ENCODE results near the gene SKAP2. TPM values are rescaled to one million over a fixed set of nuclear protein-coding genes. Genes with fewer than 3 reads are reported as not detected.

The SKAP2 gene
- total RNA-seq, 2 experiments from 2014 or later, result 11.2 to 11.9 TPM

DNA sequence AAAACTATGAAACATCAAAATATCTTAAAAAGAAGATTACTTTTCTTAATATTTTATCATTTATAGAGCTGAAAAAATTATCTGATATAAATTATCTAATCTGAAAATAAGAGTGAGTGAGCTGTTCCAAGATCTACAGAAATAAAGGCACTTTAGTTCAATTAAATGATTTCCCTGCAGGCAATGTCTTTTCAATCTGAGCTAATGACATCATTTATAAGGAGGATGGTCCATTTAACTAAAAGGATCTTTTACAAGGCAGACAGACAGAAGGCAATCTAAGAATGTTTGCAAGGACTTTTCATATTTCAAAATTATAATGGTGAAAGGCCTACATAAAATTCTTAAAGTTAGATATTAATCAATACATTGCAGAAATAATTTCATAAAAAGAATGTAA, 71.8 kb downstream of the SKAP2 start:
- DNase-seq, result no peak
- Mint-ChIP-seq H3K36me3 (no peaks in the 10 kb centered on the region), H3K4me1 (ENCODE audit: low read depth) (no peaks in the 10 kb centered on the region), H3K27ac (no peak overlapping the region), H3K9me3 (no peaks in the 10 kb centered on the region), H3K27me3 (no peaks in the 10 kb centered on the region), H3K4me3 (no peak overlapping the region)
- intact Hi-C loops (cut with micrococcal nuclease), result no loop called here
- CTCF ChIA-PET, result no interaction called here
- POLR2A ChIA-PET, result no interaction called here

DNA sequence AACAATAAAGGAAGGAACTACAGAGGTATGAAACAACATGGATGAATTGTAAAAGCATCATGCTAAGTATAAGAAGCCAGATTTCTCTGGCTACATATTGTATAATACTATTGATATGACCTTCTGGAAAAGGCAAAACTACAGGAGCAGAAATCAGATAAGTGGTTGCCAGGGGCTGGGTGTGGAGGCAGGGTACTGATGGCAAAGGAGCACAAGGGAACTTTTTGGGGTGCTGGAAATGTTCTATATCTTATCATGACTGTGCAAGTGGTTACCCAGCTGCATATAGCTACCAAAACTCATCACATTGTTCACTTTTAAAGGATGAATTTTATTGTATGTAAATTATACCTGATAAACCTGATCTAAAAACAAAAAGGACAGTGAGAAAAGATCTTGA, 72.4 kb downstream of the SKAP2 start:
- no peak for DNase-seq
- H3K27ac Mint-ChIP-seq, result no peak overlapping the region
- POLR2A ChIA-PET, result no interaction called here
- H3K9me3 Mint-ChIP-seq, result no peaks in the 10 kb centered on the region
- intact Hi-C loops (cut with micrococcal nuclease), result no loop called here
- H3K27me3 Mint-ChIP-seq, result no peaks in the 10 kb centered on the region
- H3K4me1 Mint-ChIP-seq (ENCODE audit: low read depth), result no peaks in the 10 kb centered on the region
- H3K4me3 Mint-ChIP-seq, result no peak overlapping the region
- H3K36me3 Mint-ChIP-seq, result no peaks in the 10 kb centered on the region
- CTCF ChIA-PET, result no interaction called here

DNA sequence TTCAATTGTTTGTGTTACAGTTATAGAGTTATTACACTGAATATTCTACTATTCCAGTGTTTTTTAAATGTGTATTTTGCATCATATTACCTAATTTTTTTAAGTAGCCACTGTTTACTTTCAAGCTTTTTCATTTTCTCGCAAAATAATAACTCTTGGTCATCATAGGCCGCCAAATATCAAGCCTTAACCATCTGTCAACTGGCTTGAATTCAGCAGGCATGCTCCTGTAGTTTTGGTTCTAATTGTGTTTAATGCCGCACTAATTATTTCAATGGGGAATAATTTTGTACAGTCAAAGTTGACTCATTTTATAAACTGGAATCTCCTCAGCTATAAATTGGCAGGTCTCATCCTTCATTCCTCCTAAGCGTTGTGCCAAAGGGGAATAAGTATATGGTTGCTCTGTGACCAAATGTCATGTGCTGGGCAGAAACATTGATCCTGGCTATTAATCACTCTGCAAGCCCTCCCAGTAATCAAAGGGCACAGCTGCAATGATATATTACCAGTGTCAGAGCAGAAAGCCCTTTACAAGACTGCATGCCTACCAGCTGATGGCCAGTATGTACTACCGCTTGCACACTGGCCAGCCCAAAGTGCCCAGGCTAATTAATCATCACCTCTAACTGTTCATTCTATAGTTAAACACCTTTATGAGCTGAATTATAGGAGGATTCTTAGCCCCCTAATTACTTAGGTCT, 74.8 kb downstream of the SKAP2 start:
- no peak for DNase-seq
- Mint-ChIP-seq H3K27ac (no peak overlapping the region), H3K36me3 (no peaks in the 10 kb centered on the region), H3K4me3 (no peak overlapping the region), H3K4me1 (ENCODE audit: low read depth) (no peaks in the 10 kb centered on the region), H3K9me3 (no peaks in the 10 kb centered on the region), H3K27me3 (no peaks in the 10 kb centered on the region)
- CTCF ChIA-PET, result no interaction called here
- intact Hi-C loops (cut with micrococcal nuclease), result no loop called here
- POLR2A ChIA-PET, result no interaction called here

DNA sequence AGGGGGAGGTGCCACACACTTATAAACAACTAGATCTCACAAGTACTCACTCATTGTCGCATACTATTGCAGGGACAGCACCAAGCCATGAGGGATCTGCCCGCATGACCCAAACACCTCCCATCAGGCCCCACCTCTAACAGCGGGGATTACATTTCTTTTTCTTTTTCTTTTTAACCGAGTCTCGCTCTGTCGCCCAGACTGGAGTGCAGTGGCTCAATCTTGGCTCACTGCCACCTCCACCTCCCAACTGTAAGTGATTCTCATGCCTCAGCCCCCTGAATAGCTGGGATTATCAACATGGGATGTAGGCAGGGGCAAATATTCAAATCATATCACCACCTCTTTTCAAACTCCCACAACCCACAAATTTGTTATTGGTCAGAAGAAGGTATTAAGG, 76.7 kb downstream of the SKAP2 start:
- Mint-ChIP-seq H3K27ac (no peak overlapping the region), H3K27me3 (no peaks in the 10 kb centered on the region), H3K9me3 (no peaks in the 10 kb centered on the region), H3K4me1 (ENCODE audit: low read depth) (no peaks in the 10 kb centered on the region), H3K36me3 (no peaks in the 10 kb centered on the region), H3K4me3 (no peak overlapping the region)
- ChIA-PET POLR2A (no interaction called here), CTCF (no interaction called here)
- DNase-seq, result no peak
- intact Hi-C loops (cut with micrococcal nuclease), result no loop called here

DNA sequence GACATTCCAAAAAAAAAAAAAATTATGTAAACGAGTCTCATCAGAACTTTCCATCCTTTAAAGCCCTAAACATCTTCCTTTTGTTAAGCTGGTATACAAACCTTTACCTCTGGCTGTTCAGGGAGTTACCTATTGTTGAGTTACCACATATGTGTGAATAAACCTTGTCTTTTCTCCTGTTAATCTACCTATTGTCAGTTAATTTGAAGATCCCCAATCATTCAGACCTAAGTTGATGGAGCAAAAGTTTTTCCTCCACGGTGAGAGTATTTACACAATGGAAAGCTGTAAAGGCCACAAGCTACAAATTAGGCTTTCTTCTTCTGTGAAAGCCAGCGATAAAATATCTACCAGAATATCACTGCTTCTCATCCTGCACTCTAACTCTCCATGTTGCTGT, 80.3 kb downstream of the SKAP2 start:
- no peak overlapping the region for H3K27ac Mint-ChIP-seq
- no peaks in the 10 kb centered on the region for H3K36me3 Mint-ChIP-seq
- CTCF ChIA-PET, result no interaction called here
- intact Hi-C loops (cut with micrococcal nuclease), result no loop called here
- H3K27me3 Mint-ChIP-seq, result no peaks in the 10 kb centered on the region
- POLR2A ChIA-PET, result interaction anchor here (0.6 kb wide), 1 partner anchor 1694 kb away, joined by 3 read pairs; no protein-coding TSS in a partner anchor
- no peaks in the 10 kb centered on the region for H3K4me1 Mint-ChIP-seq (ENCODE audit: low read depth)
- H3K9me3 Mint-ChIP-seq, result no peaks in the 10 kb centered on the region
- DNase-seq, result no peak
- no peak overlapping the region for H3K4me3 Mint-ChIP-seq

DNA sequence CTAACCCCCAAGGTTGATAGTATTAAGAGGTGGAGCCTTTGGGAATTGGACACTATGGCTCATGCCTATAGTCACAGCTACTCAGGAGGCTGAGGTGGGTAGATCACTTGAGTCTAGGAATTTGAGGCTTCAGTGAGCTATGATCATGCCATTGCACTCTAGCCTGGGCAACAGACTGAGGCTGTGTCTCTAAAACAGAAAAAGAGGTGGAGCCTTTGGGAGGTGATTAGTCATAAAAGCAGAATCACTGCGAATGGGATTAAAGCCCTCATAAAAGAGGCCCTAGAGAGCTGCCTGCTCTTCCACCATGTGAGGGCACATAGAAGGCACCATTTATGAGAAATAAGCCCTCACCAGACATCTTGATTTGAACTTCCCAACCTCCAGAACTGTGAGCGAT, 81.9 kb downstream of the SKAP2 start:
- Mint-ChIP-seq H3K4me1 (ENCODE audit: low read depth) (no peaks in the 10 kb centered on the region), H3K9me3 (no peaks in the 10 kb centered on the region), H3K4me3 (no peak overlapping the region), H3K27me3 (no peaks in the 10 kb centered on the region), H3K27ac (no peak overlapping the region), H3K36me3 (no peaks in the 10 kb centered on the region)
- ChIA-PET POLR2A (no interaction called here), CTCF (no interaction called here)
- intact Hi-C loops (cut with micrococcal nuclease), result no loop called here
- DNase-seq, result no peak

DNA sequence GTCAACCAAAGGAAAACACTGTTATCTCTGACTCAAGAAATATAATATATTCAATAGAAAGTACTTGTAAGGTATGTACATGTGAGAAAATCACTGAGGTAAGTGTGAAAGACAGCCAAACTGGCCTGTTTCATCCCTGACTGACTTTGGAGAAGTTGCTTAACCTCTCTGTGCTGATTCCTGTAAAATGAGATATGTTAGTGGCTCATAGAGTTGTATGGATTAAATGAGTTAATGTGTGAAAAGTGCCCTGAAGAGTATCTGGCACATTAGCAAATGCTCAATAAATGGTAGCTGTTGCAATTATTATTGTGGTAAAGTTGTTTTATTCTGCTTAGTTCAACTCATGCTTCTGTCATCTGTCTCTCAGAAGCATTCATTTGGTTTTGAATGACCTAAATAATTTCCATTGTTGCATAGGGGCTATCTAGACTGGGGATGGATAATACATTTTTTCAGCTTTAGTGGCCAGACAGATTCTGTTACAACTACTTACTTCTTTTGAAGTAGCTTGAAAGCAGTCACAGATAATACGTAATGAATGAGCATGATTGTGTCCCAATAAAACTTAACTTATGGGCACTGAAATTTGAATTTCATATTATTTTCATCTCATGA, 84.3 kb downstream of the SKAP2 start:
- Mint-ChIP-seq H3K4me1 (ENCODE audit: low read depth) (no peaks in the 10 kb centered on the region), H3K9me3 (no peaks in the 10 kb centered on the region), H3K27me3 (no peaks in the 10 kb centered on the region), H3K36me3 (no peaks in the 10 kb centered on the region), H3K27ac (no peak overlapping the region), H3K4me3 (no peak overlapping the region)
- intact Hi-C loops (cut with micrococcal nuclease), result no loop called here
- DNase-seq, result no peak
- CTCF ChIA-PET, result interaction anchor here (0.7 kb wide), 1 partner anchor 381 kb away, joined by 3 read pairs; no protein-coding TSS in a partner anchor
- POLR2A ChIA-PET, result no interaction called here

DNA sequence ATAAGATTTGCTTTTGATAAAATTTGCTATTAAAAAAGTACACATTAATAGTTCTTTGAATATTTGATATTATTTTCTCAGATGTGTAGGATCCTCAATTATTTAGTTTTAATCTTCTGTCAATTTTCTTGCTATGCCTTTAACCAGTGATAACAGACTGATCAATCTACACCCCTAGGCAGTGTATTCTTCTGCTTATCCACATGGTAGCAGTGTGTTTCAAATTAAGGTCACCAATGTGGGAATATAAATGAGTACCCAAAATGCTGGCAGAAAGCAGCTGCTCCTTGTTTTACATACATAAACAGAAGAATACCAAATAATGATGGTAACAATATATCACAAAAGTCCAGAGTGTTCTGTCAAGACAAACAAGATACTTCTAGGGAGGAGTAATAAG, 87.0 kb downstream of the SKAP2 start:
- CTCF ChIA-PET, result no interaction called here
- H3K9me3 Mint-ChIP-seq, result no peaks in the 10 kb centered on the region
- H3K27ac Mint-ChIP-seq, result no peak overlapping the region
- no peak for DNase-seq
- H3K27me3 Mint-ChIP-seq, result no peaks in the 10 kb centered on the region
- intact Hi-C loops (cut with micrococcal nuclease), result no loop called here
- no peaks in the 10 kb centered on the region for H3K36me3 Mint-ChIP-seq
- no peaks in the 10 kb centered on the region for H3K4me1 Mint-ChIP-seq (ENCODE audit: low read depth)
- H3K4me3 Mint-ChIP-seq, result no peak overlapping the region
- POLR2A ChIA-PET, result no interaction called here

DNA sequence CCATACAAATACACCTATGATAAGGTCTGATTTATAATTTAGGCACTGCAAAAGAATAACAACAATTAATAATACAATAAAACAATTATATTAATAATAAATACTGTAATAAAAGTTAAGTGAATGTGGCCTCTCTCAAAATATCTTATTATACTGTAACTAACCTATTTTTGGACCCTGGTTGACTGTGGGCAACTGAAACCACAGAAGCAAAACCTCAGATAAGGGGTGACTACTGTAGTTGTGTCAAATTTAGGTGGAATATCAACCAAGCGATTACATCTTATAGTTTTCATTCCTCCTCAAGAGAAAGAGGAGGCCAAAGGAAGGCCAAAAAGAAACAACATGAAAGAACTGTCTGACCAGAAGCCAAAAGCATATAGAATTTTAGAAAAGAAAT, 103.9 kb downstream of the SKAP2 start:
- Mint-ChIP-seq H3K27me3 (no peaks in the 10 kb centered on the region), H3K4me1 (ENCODE audit: low read depth) (no peaks in the 10 kb centered on the region), H3K4me3 (no peak overlapping the region), H3K27ac (no peak overlapping the region), H3K9me3 (peaks cover 2% of the 10 kb centered on the region), H3K36me3 (no peaks in the 10 kb centered on the region)
- POLR2A ChIA-PET, result no interaction called here
- no peak for DNase-seq
- intact Hi-C loops (cut with micrococcal nuclease), result no loop called here
- CTCF ChIA-PET, result no interaction called here

DNA sequence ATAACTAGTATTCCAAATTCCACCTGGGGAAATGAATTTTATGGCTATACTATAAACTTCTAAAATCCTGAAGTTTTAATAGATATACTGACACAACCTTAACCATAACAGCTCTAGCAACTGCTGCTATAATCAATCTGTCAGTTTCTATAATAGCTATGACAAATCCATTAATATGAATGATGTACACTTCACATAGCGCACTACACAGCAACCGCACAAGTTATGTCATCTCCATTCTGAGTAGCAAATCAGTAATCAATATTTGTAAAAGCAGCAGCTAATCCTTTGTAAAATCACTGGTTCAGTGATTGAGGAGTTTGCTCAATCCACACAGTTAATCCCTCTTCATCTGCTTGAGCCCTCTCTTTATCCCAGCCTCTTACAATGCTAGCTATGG, 105.3 kb downstream of the SKAP2 start:
- H3K27ac Mint-ChIP-seq, result no peak overlapping the region

DNA sequence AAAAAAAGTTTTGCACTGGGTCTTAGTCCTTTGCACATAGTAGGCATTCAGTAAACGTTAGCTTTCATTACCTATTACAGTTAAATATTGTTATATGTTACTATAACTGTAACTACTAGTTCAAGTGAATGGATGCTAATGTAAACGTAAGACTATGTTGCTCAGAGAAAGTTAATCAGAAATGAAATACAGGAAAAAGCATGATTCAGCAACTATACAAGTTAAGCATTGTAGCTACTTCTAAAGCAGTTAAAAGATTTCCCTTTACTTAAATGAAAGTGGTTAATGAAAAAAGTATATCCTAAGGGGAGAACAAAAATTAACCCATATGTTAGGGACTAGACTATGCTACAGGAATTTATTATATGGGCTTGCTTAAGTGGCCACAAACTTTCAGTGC, 121.2 kb downstream of the SKAP2 start:
- H3K9me3 Mint-ChIP-seq, result no peaks in the 10 kb centered on the region
- no peak overlapping the region for H3K27ac Mint-ChIP-seq
- intact Hi-C loops (cut with micrococcal nuclease), result no loop called here
- no peaks in the 10 kb centered on the region for H3K27me3 Mint-ChIP-seq
- POLR2A ChIA-PET, result no interaction called here
- H3K4me3 Mint-ChIP-seq, result no peak overlapping the region
- no peaks in the 10 kb centered on the region for H3K4me1 Mint-ChIP-seq (ENCODE audit: low read depth)
- no peaks in the 10 kb centered on the region for H3K36me3 Mint-ChIP-seq
- CTCF ChIA-PET, result no interaction called here
- no peak for DNase-seq

More for the DNA sequence above, 105.3 kb downstream of the SKAP2 start:
- Mint-ChIP-seq H3K36me3 (no peaks in the 10 kb centered on the region), H3K4me1 (ENCODE audit: low read depth) (no peaks in the 10 kb centered on the region), H3K4me3 (no peak overlapping the region), H3K27me3 (no peaks in the 10 kb centered on the region), H3K9me3 (peaks cover 2% of the 10 kb centered on the region)
- intact Hi-C loops (cut with micrococcal nuclease), result no loop called here
- CTCF ChIA-PET, result interaction anchor here (0.5 to 1.3 kb wide), 2 partner anchors 35 to 78 kb away, joined by 3 read pairs; no protein-coding TSS in a partner anchor
- POLR2A ChIA-PET, result no interaction called here
- no peak for DNase-seq

DNA sequence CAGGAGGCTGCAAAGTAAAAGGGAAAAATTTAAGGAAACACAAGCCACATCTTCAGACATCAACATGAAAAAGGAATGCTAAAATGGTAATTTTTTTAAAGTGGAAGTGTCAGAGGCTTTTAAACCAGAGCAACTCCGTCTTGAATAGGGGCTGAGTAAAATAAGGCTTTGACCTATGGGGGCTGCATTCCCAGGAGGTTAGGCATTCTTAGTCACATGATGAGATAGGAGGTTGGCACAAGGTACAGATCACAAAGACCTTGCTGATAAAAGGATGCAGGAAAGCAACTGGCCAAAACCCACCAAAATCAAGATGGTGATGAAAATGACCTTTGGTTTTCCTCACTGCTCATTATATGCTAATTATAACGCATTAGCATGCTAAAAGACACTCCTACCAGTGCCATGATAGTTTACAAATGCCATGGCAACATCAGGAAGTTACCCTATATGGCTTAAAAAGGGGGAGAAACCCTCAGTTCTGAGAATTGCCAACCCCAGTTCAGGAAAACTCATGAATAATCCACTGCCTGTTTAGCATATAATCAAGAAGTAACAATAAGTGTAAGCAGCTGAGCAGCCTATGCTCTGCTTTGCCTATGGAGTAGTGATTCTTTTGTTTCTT, 128.3 kb downstream of the SKAP2 start:
- no peaks in the 10 kb centered on the region for H3K4me1 Mint-ChIP-seq (ENCODE audit: low read depth)
- POLR2A ChIA-PET, result no interaction called here
- no peaks in the 10 kb centered on the region for H3K27me3 Mint-ChIP-seq
- intact Hi-C loops (cut with micrococcal nuclease), result no loop called here
- H3K9me3 Mint-ChIP-seq, result no peaks in the 10 kb centered on the region
- no peak overlapping the region for H3K4me3 Mint-ChIP-seq
- H3K27ac Mint-ChIP-seq, result no peak overlapping the region
- no peak for DNase-seq
- peaks cover 3% of the 10 kb centered on the region for H3K36me3 Mint-ChIP-seq
- CTCF ChIA-PET, result no interaction called here

DNA sequence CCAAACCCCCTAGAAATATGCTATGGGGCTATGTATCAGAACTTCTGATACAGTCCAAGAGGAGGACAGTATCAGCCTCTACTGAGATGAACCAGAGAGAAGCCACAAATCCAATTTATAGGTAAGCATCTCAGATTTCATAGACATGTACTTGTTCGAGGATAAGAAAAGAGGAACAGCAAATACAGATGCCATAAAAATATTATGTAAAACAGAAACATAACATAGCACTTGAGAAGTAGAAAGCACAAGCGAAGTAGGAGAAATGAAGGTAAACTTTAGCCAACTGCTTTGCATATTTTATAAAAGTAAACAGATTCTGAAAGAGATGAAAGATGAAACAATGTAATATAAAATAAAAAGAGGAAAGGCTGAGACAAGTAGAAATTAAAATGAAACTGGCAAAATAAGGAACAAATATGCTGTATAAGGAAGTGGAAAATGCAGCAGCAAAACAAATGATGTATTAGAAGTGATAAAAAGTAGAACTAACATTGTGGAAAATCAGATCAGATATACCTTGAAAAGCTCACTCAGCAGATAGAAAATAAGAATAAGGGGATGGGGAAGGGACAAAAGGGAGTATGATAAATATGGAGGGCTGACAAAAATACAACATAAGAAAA, 135.1 kb downstream of the SKAP2 start:
- Mint-ChIP-seq H3K9me3 (no peaks in the 10 kb centered on the region), H3K4me1 (ENCODE audit: low read depth) (no peaks in the 10 kb centered on the region), H3K27ac (no peak overlapping the region), H3K4me3 (no peak overlapping the region), H3K27me3 (no peaks in the 10 kb centered on the region), H3K36me3 (no peaks in the 10 kb centered on the region)
- intact Hi-C loops (cut with micrococcal nuclease), result no loop called here
- CTCF ChIA-PET, result no interaction called here
- POLR2A ChIA-PET, result no interaction called here
- no peak for DNase-seq

Data from activated CD4-positive, alpha-beta memory T cell treated with anti-CD3 and anti-CD28 coated beads for 36 hours (primary cell).